HG03159 (cell line): ENCODE results near the gene SDK2.

ENCODE experiments used
- ATAC-seq: cut with Tn5 transposase; IDR thresholded peaks from one replicate; pipeline ENCODE4 v1.9.1; 2021; ENCODE audit warnings: mild to moderate bottlenecking, moderate library complexity; ENCODE audit not compliant: unreplicated experiment

Gene SDK2

DNA sequence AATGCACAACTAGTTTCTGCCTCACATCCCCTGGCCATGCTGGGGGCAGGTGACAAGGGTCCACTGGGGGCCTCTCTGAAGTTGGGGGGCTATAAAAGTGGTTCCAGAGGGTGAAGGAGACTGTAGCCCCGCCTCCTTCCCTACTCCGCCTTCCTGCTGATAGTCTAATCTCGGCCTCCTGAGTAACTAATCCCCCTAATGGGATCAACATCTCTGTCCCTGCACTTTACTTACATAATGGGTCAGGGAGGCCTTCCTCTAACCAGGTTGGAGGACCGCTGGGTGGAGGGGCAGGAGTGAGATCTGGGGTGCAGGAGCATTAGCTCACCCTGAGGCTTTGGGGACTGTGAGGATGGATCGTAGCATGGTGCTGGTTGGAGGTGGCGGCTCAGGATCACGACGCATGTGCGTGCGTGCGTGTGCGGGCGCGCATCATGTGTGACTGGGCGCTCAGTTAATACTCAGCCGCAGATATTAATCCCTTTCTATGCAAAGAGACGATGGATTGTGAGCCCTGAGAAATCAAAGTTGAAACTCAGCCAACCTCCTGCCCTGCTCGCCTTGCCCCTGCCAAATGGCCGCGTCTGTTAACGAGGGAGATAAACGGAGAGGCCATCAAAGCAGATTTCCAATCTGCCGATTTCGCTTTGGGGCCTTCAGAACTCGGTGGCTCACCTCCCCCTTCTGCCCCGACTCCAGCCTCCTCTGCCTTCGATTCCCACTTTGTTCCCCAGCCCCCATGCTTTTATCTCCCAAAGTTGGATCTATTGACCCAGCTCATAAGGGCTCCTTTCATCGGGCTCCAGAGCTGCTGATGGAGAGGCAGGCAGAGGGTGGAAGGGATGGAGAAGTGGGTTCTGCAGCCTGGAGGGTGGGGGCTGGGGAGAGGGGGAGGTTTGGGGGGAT is 107.3 kb downstream of the SDK2 start:
- ATAC-seq = no peak

DNA sequence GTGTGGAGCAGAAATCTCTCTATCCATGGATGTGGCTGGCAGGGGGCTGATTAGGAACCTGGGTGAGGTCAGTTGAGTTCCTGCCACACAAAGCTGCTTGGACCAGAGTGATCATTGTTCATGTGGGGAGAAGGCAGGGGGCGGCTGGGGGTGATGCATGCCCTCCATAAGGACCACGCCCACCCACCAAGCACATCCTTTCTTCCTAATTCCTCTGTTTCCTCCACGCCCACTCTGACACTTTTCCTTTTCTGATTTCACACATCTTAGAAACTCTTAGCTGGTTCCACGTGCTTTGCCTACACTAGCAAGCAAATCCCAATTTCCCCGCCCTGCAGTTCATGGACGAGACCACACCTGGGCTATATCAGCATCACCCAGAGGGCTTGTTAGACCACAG is 108.5 kb downstream of the SDK2 start:
- ATAC-seq = no peak

DNA sequence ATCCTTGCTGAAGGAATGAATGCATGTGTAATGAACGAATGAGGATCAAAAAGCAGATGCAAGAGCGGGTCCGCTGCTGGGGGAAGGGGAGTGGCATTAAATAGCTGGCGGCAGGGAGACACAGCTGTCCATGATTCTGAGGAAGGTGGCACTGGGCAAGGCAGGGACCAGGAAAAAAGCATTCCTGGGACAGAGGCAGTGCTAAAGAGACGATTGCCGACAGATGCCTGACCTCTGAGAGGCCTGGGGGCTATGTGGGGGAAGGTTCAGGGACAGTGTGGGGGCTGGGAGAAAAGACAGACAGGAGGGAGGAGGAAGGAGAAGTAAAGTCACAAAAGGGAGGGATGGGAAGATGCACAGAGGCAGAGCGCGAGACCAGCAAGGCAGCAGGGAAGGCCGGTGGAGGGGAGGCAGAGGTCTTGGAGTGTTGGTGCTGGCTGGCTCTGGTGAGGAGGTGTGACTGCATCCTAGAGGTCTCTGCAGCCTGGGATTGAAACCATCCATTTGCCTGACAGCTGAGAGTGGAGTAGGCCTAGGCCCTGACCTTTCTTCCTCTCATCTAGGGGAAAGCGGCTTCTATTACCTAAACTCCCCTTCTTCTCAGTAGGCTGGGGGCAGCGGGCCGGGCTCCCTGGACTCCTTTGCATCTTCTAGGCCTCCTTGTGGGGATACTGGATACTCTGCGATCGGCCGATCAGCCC is 109.9 kb downstream of the SDK2 start:
- no peak for ATAC-seq

DNA sequence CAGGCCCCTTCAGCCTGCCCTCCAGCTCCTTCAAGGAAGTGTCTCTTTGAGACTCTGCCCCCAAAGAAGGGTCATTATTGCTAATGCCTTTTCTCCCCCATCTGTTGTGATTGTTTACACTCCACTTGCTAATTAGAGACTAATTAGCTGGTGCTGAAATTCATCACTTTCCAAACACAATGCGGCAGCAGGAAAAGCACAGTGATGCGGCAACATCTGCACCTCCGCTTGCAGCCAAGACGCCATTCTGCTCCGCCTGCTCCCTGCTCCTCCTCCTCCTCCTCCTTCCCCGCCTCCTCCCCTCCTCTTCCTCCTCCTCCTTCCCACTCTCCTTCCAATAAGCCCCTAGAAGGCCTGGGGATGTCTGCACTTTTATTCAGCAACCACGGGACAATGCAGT is 110.5 kb downstream of the SDK2 start:
- ATAC-seq = no peak

DNA sequence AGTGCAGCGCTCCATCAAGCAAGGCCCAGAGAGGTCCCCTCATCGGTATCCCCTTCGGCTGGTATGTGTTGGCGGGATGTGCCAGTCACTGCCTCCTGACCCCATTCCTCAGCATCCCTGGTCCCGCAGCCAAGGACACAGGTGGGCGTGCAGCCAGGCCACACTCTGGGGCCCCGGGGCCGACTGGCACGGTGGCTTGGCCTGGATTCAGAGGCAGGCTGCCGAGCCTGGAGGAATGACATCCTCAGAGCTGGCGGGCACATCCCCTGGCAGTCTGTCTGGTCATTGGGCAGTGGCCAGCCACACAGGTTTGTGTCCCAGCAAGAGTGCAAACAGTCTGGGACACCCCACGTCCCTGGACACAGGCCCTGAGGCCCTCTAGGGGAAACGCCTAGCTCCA is 111.1 kb downstream of the SDK2 start:
- no peak for ATAC-seq

DNA sequence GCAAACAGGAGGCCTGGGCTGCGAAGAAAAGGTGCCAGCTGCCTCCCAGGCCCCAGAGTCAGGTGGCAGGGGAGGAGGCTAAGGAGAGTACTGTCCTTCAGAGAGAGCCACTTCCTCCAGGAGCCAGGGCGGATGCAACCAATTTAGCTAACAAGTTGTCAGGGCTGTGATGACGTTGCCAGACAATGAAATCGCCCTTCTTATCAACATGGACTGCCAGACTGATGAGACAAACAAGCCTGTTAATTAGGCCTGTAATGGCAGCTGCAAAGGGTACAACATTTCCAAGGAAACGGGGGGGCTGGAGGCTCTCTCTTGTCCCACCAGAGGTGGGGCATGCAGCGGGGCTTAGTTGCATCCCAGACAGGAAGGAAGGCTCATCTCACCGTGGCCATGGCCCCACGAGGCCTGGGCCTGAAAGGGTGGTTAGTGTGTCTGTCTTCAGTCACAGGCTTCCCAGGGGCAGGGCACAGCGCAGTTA is 111.8 kb downstream of the SDK2 start:
- no peak for ATAC-seq

DNA sequence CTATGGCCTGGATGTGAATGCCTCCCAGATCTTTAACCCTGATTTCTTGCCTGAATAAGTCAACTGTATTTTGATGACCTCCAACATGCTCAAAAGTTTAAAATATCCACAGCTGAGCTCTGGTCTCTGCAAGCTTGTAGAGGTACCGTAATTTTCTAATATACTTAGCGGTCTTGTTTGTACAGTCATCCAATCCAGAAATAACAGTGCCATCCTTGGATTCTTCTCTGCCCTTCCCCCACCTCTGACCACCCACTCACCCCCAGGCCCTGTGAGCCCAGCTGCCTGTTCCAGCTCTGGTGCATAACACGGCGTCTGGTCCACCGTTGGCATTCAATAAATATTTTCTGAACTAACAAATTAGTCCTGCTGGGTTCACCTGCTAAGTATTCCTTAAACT is 113.1 kb downstream of the SDK2 start:
- no peak for ATAC-seq

- ATAC-seq = no peak
These were observed 115.6 kb downstream of the SDK2 start for GRCh38 chr17:73528679-73529078.

- no peak for ATAC-seq
These were observed 117.3 kb downstream of the SDK2 start for GRCh38 chr17:73526952-73527351.

GRCh38 chr17:73524941-73525679 is 119.1 kb downstream of the SDK2 start:
- no peak for ATAC-seq

DNA sequence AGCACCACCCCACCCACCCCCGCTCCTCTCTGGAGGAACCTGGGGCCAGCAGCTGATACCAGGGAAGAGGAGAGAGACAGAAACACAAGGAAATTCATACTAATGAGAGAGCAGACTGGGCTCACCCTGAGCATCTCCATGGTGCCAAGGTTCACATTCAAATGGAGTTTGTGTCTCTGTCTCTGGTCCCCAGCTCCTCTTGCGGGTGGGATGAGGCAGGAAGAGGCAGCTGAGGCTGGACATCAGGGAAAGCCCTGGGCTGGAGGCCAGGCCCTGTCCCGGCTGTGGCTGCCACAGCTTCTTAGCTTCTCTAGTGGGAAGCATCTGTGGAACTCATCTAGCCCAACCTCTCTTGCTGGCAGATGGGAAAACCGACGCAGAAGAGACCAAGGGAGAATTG is 121.5 kb downstream of the SDK2 start:
- no peak for ATAC-seq

DNA sequence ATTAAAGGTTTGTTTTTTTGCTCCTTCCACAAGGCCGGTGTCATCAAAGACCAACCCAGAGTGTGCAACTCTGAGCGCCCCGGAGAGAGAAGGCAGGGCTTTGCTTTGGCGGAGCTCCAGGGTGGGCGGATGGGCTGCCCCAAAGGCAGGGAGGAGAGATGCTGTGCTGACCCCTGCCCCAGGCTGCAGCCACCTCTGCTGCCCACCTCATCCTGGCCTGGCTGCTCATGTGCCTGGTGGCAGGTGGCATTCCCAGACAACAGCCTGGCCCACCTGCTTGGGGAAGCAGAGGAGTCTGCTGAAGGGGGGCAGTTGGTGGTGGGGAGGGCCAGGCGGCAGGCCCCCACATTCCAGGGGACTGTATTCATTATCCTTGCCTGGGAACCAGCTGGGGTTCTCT is 122.1 kb downstream of the SDK2 start:
- ATAC-seq = no peak

- ATAC-seq = no peak
These were observed 122.9 kb downstream of the SDK2 start for GRCh38 chr17:73521376-73521775.

- no peak for ATAC-seq
These were observed 123.9 kb downstream of the SDK2 start for GRCh38 chr17:73520369-73520761.

- ATAC-seq = no peak
These were observed 124.4 kb downstream of the SDK2 start for GRCh38 chr17:73519714-73520368.

GRCh38 chr17:73519011-73519410 is 125.2 kb downstream of the SDK2 start:
- no peak for ATAC-seq

DNA sequence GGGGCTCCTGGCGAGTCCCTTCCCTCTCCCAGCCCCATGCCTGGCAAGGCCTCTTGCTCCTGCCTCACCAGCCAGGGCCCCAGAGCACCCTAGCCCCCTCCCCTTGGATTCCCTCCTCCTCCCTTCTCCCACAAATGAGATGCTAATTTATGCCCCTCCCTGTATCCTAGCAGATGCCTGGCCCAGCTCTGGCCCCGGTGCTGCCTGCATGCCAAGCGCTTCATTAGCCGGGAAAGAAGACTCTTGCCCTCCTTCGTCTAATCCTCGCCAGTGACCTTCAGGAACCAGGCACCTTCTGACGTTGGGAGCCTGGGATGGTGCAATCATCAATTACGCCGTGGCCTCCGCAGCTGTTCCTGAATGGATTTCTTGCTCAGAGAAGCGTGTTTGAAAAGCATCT is 127.8 kb downstream of the SDK2 start:
- ATAC-seq = no peak

- ATAC-seq = no peak
These were observed 129.9 kb downstream of the SDK2 start for GRCh38 chr17:73514146-73514863.

DNA sequence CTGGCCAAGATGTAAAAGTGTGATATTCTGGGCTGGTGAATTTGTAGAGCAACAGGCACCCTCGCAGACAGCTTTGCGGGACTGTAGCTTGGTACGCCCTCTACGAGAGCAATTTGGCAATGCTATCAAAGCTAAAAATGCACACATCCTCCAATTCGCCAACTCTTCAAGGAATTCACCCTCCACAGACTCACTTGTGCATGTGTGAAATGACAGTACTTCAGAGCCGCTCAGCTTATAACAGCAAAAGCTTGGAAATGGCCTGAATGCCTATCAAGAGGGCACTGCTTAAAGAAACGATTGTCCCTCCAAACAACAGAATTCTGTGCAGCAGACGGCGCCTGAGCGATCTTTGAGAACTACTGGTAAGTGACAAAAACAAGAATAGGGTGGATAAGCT is 130.8 kb downstream of the SDK2 start:
- ATAC-seq = no peak

DNA sequence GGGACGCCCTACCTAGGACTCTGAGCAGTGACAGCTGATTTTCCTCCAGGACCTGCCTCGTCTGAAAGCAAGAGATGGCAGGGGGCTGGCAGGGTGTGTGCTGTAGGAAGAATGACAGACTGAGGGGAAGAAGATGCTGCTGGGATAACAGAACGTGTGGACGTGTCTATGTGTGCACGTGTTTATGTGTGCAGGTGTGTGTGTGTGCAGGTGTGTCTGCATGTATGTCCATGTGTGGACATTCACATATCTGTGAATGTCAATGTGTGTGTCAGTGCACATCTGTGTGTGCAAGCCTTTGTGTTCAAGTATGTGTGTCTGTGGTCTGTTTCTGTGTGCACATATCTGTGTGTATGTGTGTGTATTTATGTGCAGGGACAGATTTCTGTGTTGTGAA is 132.5 kb downstream of the SDK2 start:
- no peak for ATAC-seq
